Tibial nerve (tissue), 4 donors: ENCODE results near the gene AIM2. TPM values are rescaled to one million over a fixed set of nuclear protein-coding genes. Genes with fewer than 3 reads are reported as not detected.
A peak's percentile ranks its signal among the peaks of the same experiment; 100 is the strongest.

Experiments used
- DNase-seq, 2 donors: peaks; one replicate each; pipeline ENCODE4 v3.0.0-alpha.2; 2019; ENCODE audit warnings: low spot score in 2 of 2
- H3K27ac ChIP-seq, 4 donors: fragments of 200-600 bp; sonication (generic) in 3 of 4; one replicate each; pipeline ENCODE4 v1.5.1; 2017 to 2019; ENCODE audit warnings: mild to moderate bottlenecking in 1 of 4
- H3K27me3 ChIP-seq, 2 donors: fragments of 200-600 bp; sonication (generic) in 1 of 2; one replicate each; pipeline versions ENCODE4 v1.5.1 to v1.6.0; 2017 to 2019
- H3K36me3 ChIP-seq, 3 donors: fragments of 200-600 bp; sonication (generic); one replicate each; pipeline ENCODE4 v1.5.1; 2018 to 2019
- H3K4me1 ChIP-seq, 4 donors: fragments of 200-600 bp; sonication (generic) in 3 of 4; one replicate each; pipeline ENCODE4 v1.5.1; 2017 to 2019
- H3K4me3 ChIP-seq, 4 donors: fragments of 200-600 bp; sonication (generic) in 3 of 4; one replicate each; pipeline ENCODE4 v1.5.1; 2017 to 2019; ENCODE audit warnings: mild to moderate bottlenecking in 1 of 4, moderate library complexity in 1 of 4
- H3K9me3 ChIP-seq, 4 donors: fragments of 200-600 bp; sonication (generic) in 3 of 4; one replicate each; pipeline ENCODE4 v1.5.1; 2017 to 2019
- EP300 ChIP-seq, 2 donors: sonication (generic); formaldehyde crosslinking; IDR thresholded peaks; one replicate each; pipeline ENCODE4 v1.6.1; 2017; ENCODE audit warnings: antibody characterized with exemption in 2 of 2, mild to moderate bottlenecking in 1 of 2
- POLR2A ChIP-seq, 2 donors: fragments of 450-650 bp; IDR thresholded peaks; one replicate each; pipeline ENCODE4 v1.6.1; 2017; ENCODE audit warnings: antibody characterized with exemption in 2 of 2, mild to moderate bottlenecking in 2 of 2, moderate library complexity in 2 of 2
- WGBS, 2 donors: methylation state at CpG; one replicate each; pipeline ENCODE4 v1.1.5; 2018; 5-methylcytosine and 5-hydroxymethylcytosine counted together
- total RNA-seq, 4 donors: library from RNA; depleted of rRNA; stranded (reverse); fragments of >200 nt; gene quantifications; one replicate each; pipeline ENCODE4 v1.1.0, GENCODE V29; 2016
- TF ChIP-seq, protein P1 (sequence below), 5 experiments: fragments of 200-600 bp in 3 of 5; fragments of 450-650 bp in 2 of 5; sonication (generic) in 3 of 5; IDR thresholded peaks; one replicate each; pipeline ENCODE4 v1.5.1; 2016 to 2019; ENCODE audit warnings: antibody characterized with exemption in 5 of 5, mild to moderate bottlenecking in 3 of 5, moderate library complexity in 2 of 5

Gene AIM2, protein sequence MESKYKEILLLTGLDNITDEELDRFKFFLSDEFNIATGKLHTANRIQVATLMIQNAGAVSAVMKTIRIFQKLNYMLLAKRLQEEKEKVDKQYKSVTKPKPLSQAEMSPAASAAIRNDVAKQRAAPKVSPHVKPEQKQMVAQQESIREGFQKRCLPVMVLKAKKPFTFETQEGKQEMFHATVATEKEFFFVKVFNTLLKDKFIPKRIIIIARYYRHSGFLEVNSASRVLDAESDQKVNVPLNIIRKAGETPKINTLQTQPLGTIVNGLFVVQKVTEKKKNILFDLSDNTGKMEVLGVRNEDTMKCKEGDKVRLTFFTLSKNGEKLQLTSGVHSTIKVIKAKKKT
- total RNA-seq, result 1 to 10 TPM in 2 of 4 donors, under 1 TPM in 1, not detected in 1; 0.59 to 4.0 (median 1.5) TPM

DNA sequence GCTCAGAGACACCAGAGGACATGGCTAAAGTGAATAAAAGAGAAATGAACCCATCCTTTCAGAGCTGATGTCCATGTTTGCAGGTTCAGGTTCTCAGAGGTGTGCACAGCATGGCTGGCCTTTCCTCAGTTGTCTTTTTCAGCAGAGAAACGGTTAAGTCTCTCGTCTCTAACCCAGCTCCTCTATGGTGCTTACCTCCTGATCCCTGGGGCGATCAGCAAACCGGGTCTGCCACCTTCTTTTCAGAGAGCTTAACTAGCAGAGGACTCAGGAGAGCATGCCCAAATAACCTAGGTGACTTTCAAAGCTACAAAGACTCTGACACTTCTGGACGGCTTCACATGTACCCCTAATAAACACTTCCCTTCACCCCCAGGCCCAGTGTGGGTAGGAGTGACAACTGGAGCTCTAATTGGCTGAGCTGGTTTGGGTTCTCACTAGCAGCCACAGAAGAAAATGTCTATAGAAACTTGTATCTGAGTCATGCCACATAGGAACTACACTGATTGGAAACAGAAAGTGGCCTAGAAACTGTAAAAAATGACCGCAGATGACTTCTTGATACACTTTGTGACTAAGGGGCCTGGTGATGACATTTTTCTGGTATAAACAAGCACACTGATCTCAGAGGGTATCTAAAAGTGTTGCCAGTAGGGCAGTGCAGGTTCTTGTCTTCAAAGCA is at the start of gene AIM2:
Gene AIM2 (minus strand): TSS at position 329 of the 682 bp plus-strand sequence. CDS start 3,267 bp downstream, outside the sequence.
- no peak for DNase-seq
- TF ChIP-seq EP300 (IDR thresholded peaks at IDR 0.05) (no peak), POLR2A (IDR thresholded peaks at IDR 0.05) (no peak)
- TF ChIP-seq, protein P1, sequence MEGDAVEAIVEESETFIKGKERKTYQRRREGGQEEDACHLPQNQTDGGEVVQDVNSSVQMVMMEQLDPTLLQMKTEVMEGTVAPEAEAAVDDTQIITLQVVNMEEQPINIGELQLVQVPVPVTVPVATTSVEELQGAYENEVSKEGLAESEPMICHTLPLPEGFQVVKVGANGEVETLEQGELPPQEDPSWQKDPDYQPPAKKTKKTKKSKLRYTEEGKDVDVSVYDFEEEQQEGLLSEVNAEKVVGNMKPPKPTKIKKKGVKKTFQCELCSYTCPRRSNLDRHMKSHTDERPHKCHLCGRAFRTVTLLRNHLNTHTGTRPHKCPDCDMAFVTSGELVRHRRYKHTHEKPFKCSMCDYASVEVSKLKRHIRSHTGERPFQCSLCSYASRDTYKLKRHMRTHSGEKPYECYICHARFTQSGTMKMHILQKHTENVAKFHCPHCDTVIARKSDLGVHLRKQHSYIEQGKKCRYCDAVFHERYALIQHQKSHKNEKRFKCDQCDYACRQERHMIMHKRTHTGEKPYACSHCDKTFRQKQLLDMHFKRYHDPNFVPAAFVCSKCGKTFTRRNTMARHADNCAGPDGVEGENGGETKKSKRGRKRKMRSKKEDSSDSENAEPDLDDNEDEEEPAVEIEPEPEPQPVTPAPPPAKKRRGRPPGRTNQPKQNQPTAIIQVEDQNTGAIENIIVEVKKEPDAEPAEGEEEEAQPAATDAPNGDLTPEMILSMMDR (IDR thresholded peaks at IDR 0.05), result no peak
- Histone ChIP-seq H3K4me1 (peaks cover 0 to 4% (median 0%) of the 10 kb centered on the region in 4 donors), H3K27ac (peak within 1 kb of the TSS in 1 of 4 donors; percentile 68), H3K36me3 (no peaks in the 10 kb centered on the region), H3K27me3 (no peaks in the 10 kb centered on the region), H3K9me3 (no peaks in the 10 kb centered on the region), H3K4me3 (peak within 1 kb of the TSS in 1 of 4 donors; percentile 9)
- 65 to 75% methylated on average over 6 of the region's 6 CpGs for WGBS, 2 donors

- TF ChIP-seq EP300 (IDR thresholded peaks at IDR 0.05) (no peak), POLR2A (IDR thresholded peaks at IDR 0.05) (no peak)
- TF ChIP-seq, protein P1 (IDR thresholded peaks at IDR 0.05), result no peak
- no peak for DNase-seq
- no peaks in the 10 kb centered on the region for H3K9me3 ChIP-seq
- H3K4me1 ChIP-seq, result no peaks in the 10 kb centered on the region
- WGBS, 2 donors, result 86 to 91% methylated on average over 5 of the region's 5 CpGs
- H3K27me3 ChIP-seq, result no peaks in the 10 kb centered on the region
- H3K27ac ChIP-seq, result no peak overlapping the region
- H3K4me3 ChIP-seq, result no peak overlapping the region
- H3K36me3 ChIP-seq, result no peaks in the 10 kb centered on the region
Measured at GRCh38 chr1:159123587-159123986, 47.0 kb upstream of the AIM2 start.

DNA sequence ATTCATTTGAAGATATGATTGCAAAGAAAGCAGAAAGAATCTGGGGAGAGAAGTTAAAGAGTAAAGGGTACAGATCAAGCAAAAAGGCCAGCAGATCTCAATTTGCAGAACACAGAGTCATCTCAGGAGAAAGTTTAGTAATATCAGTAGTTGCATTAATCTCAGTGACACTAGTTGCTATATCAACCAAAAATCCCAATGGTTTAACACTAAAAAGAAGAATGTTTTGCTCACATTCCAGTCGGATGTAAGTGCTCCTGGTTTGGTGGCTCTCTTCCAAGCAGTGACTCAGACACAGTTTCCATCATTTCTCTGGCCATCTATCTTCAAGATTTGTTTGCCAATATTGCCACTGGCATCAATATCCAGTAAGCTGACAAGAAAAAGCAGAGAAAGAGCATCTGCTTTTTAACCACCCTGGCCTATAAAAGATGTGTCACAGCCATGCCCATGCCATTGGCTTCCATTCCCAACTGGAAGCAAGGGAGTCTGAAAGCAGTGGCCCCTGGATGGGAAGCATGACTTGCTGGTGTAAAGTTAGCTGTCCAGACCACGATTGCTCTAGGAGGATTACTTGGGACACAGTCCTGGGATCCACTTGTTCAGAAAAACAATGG is 45.5 kb upstream of the AIM2 start:
- Histone ChIP-seq H3K36me3 (no peaks in the 10 kb centered on the region), H3K27ac (no peak overlapping the region), H3K9me3 (no peaks in the 10 kb centered on the region), H3K4me1 (no peaks in the 10 kb centered on the region), H3K27me3 (no peaks in the 10 kb centered on the region), H3K4me3 (no peak overlapping the region)
- TF ChIP-seq POLR2A (IDR thresholded peaks at IDR 0.05), result no peak
- WGBS, 2 donors, result 43 to 44% methylated on average over 2 of the region's 2 CpGs
- no peak for DNase-seq

- TF ChIP-seq EP300 (IDR thresholded peaks at IDR 0.05), result no peak
- Histone ChIP-seq H3K27ac (no peak overlapping the region), H3K27me3 (no peaks in the 10 kb centered on the region), H3K9me3 (no peaks in the 10 kb centered on the region), H3K4me3 (no peak overlapping the region), H3K4me1 (no peaks in the 10 kb centered on the region), H3K36me3 (no peaks in the 10 kb centered on the region)
- WGBS, 2 donors, result 95 to 100% methylated on average over 1 of the region's 1 CpG
- no peak for DNase-seq
Measured at GRCh38 chr1:159121526-159121925, 45.0 kb upstream of the AIM2 start.

DNA sequence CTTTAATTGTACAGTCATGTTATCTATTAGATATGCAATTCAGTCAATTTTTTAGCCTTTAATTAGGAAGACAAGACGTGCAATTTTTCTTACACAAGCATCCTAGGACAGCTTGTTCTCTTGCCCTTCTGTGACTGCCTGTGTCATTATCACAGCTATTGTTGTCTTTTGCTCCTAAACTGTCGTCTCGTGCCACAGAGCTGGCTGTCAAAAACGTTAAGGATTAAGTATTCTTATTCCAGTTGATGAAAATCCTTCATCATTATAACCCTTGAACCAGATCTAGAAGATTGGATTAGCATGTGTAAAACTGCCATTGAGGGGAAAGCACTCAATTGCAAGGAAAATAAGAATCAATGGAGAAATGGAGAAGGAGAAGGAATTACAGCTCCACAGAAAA is 43.8 kb upstream of the AIM2 start:
- no peak for DNase-seq

More for the DNA sequence above, 43.8 kb upstream of the AIM2 start:
- no peak overlapping the region for H3K27ac ChIP-seq
- no peak overlapping the region for H3K4me3 ChIP-seq
- no peaks in the 10 kb centered on the region for H3K36me3 ChIP-seq
- H3K9me3 ChIP-seq, result no peaks in the 10 kb centered on the region
- TF ChIP-seq, protein P1 (IDR thresholded peaks at IDR 0.05), result no peak
- TF ChIP-seq EP300 (IDR thresholded peaks at IDR 0.05), result no peak
- no peaks in the 10 kb centered on the region for H3K27me3 ChIP-seq
- 57 to 65% methylated on average over 4 of the region's 4 CpGs for WGBS, 2 donors
- H3K4me1 ChIP-seq, result no peaks in the 10 kb centered on the region
